Gastroesophageal sphincter (tissue), 4 donors: ENCODE results near the gene ZNF157. TPM values are rescaled to one million over a fixed set of nuclear protein-coding genes. Genes with fewer than 3 reads are reported as not detected.

Experiments used
- ATAC-seq: fragments of 150-250 bp; one replicate; pipeline ENCODE4 v1.9.1; 2016; ENCODE audit warnings: mild to moderate bottlenecking, moderate library complexity
- H3K27ac ChIP-seq, 4 donors: fragments of 200-600 bp; sonication (generic) in 3 of 4; 1 replicate in 3 of 4; 2 replicates in 1 of 4; pipeline ENCODE4 v1.5.1; 2016 to 2019
- H3K27me3 ChIP-seq: fragments of 200-600 bp; sonication (generic); one replicate; pipeline ENCODE4 v1.5.1; 2019
- H3K36me3 ChIP-seq, 2 donors: fragments of 200-600 bp; sonication (generic); one replicate each; pipeline ENCODE4 v1.5.1; 2019; ENCODE audit warnings: control low read depth in 1 of 2
- H3K4me1 ChIP-seq, 3 donors: fragments of 200-600 bp; sonication (generic); 1 replicate in 2 of 3; 2 replicates in 1 of 3; pipeline ENCODE4 v1.5.1; 2016 to 2019; ENCODE audit warnings: control low read depth in 2 of 3
- H3K4me3 ChIP-seq, 2 donors: fragments of 200-600 bp; sonication (generic); one replicate each; pipeline ENCODE4 v1.5.1; 2019; ENCODE audit warnings: mild to moderate bottlenecking in 1 of 2, moderate library complexity in 1 of 2
- H3K9me3 ChIP-seq, 3 donors: fragments of 200-600 bp; sonication (generic); one replicate each; pipeline ENCODE4 v1.5.1; 2017 to 2019; ENCODE audit warnings: control low read depth in 2 of 3
- CTCF ChIP-seq, 4 experiments: fragments of 200-600 bp in 2 of 4; fragments of 450-650 bp in 2 of 4; sonication (generic) in 1 of 4; IDR thresholded peaks; one replicate each; pipeline ENCODE4 v1.5.1; 2017 to 2019; ENCODE audit warnings: antibody characterized with exemption in 4 of 4, mild to moderate bottlenecking in 2 of 4, moderate library complexity in 2 of 4
- EP300 ChIP-seq: sonication (generic); formaldehyde crosslinking; IDR thresholded peaks from one replicate; pipeline ENCODE4 v1.6.1; 2017; ENCODE audit warnings: antibody characterized with exemption, mild to moderate bottlenecking
- POLR2A ChIP-seq, 2 donors: fragments of 450-650 bp; IDR thresholded peaks; one replicate each; pipeline ENCODE4 v1.6.1; 2017; ENCODE audit warnings: antibody characterized with exemption in 2 of 2, mild to moderate bottlenecking in 2 of 2, moderate library complexity in 1 of 2
- POLR2AphosphoS5 ChIP-seq: sonication (generic); formaldehyde crosslinking; IDR thresholded peaks from one replicate; pipeline ENCODE4 v1.6.1; 2017; ENCODE audit warnings: antibody characterized with exemption
- WGBS, 2 donors: methylation state at CpG; one replicate each; pipeline ENCODE4 v1.1.5; 2018; ENCODE audit warnings: low coverage in 1 of 2; 5-methylcytosine and 5-hydroxymethylcytosine counted together
- small RNA-seq, 4 donors: library from RNA; depleted of rRNA; stranded (forward); fragments of <200 nt; gene quantifications; one replicate each; pipeline ENCODE3, GENCODE V24; 2016
- total RNA-seq, 4 donors: library from RNA; depleted of rRNA; stranded (reverse); fragments of >200 nt; gene quantifications; one replicate each; pipeline ENCODE4 v1.1.0, GENCODE V29; 2016

ZNF157 gene
- total RNA-seq, 4 donors from 2014 or later = 0.31 TPM; not detected in 3

GRCh38 chrX:47458528-47458927, 88.2 kb downstream of the ZNF157 start:
- Histone ChIP-seq H3K27ac (no peak overlapping the region), H3K9me3 (no peaks in the 10 kb centered on the region), H3K36me3 (peaks cover 0 to 29% of the 10 kb centered on the region in 2 donors), H3K27me3 (no peaks in the 10 kb centered on the region), H3K4me1 (no peaks in the 10 kb centered on the region), H3K4me3 (no peak overlapping the region)
- TF ChIP-seq POLR2AphosphoS5 (no peak), EP300 (no peak), POLR2A (IDR thresholded peaks at IDR 0.05) (no peak)
- ATAC-seq = no peak
- WGBS, 2 donors = 95 to 100% methylated on average over 4 of the region's 6 CpGs

- Histone ChIP-seq H3K9me3 (no peaks in the 10 kb centered on the region), H3K4me3 (no peak overlapping the region), H3K36me3 (peaks cover 0 to 8% of the 10 kb centered on the region in 2 donors), H3K4me1 (no peaks in the 10 kb centered on the region), H3K27ac (no peak overlapping the region), H3K27me3 (no peaks in the 10 kb centered on the region)
- no peak for TF ChIP-seq CTCF (IDR thresholded peaks at IDR 0.05)
- no peak for TF ChIP-seq POLR2AphosphoS5
- TF ChIP-seq POLR2A (IDR thresholded peaks at IDR 0.05) = no peak
- ATAC-seq = no peak
- WGBS, 2 donors = 30 to 100% methylated on average over 1 of the region's 1 CpG
Measured at GRCh38 chrX:47460561-47460960, 90.2 kb downstream of the ZNF157 start.

Small RNAs within 50 kb of the gene (small RNA-seq; reads per million reads assigned to genes)
- 0 reads per million in 4 donors for gene SNORA11C

Other genes starting within 250 kb of the ZNF157 start
- 10 to 100 TPM; 43.3 to 66.8 (median 53.0) TPM for gene NDUFB11, start 225.9 kb upstream of the ZNF157 start, total RNA-seq
- 10 to 100 TPM; 25.2 to 33.1 (median 29.2) TPM for gene RBM10, start 225.4 kb upstream of the ZNF157 start, total RNA-seq
- gene UBA1, start 176.7 kb upstream of the ZNF157 start, total RNA-seq = 100 to 1,000 TPM; 108 to 211 (median 123) TPM
- 10 to 100 TPM; 45.8 to 76.1 (median 55.6) TPM for gene CDK16, start 151.9 kb upstream of the ZNF157 start, total RNA-seq
- gene USP11, start 137.6 kb upstream of the ZNF157 start, total RNA-seq = 10 to 100 TPM; 26.9 to 64.6 (median 40.7) TPM
- 1 to 10 TPM; 8.8 to 10.0 (median 9.4) TPM for gene ZNF41, start 112.6 kb downstream of the ZNF157 start, total RNA-seq
- gene ARAF, start 190.6 kb downstream of the ZNF157 start, total RNA-seq = 10 to 100 TPM; 27.5 to 46.8 (median 38.5) TPM
- gene TIMP1, start 211.9 kb downstream of the ZNF157 start, total RNA-seq = 100 to 1,000 TPM in 3 of 4 donors, 10 to 100 TPM in 1; 77.4 to 204 (median 156) TPM
- under 1 TPM in 2 of 4 donors, not detected in 2; 0.27 TPM for gene SYN1, start 249.3 kb downstream of the ZNF157 start, total RNA-seq